Activated CD4-positive, alpha-beta T cell treated with anti-CD3 and anti-CD28 coated beads, Interleukin-2, amount 10 ng/mL, durations not matched to agents 24 days and 14 days (primary cell): ENCODE data around the gene ADAP1. TPM values are rescaled to one million over a fixed set of nuclear protein-coding genes. Genes with fewer than 3 reads are reported as not detected.
A peak's percentile ranks its signal among the peaks of the same experiment; 100 is the strongest.
"Not testable (repeated sequence)": the region's sequence is repeated elsewhere in the genome, so short reads cannot be mapped to it uniquely, and the experiment has no call there.

Source experiments
- DNase-seq: peaks from one replicate; pipeline ENCODE4 v3.0.0; 2022
- H3K27ac Mint-ChIP-seq: one replicate; pipeline ENCODE4 v1.8.0; 2022; ENCODE audit warnings: mild to moderate bottlenecking, mixed read lengths
- H3K27me3 Mint-ChIP-seq: one replicate; pipeline ENCODE4 v1.8.0; 2022; ENCODE audit warnings: mixed read lengths
- H3K36me3 Mint-ChIP-seq: one replicate; pipeline ENCODE4 v1.8.0; 2022; ENCODE audit warnings: low read depth, mild to moderate bottlenecking, mixed read lengths
- H3K4me1 Mint-ChIP-seq: one replicate; pipeline ENCODE4 v1.8.0; 2021; ENCODE audit warnings: mixed read lengths
- H3K4me3 Mint-ChIP-seq: one replicate; pipeline ENCODE4 v1.8.0; 2022; ENCODE audit warnings: mild to moderate bottlenecking, moderate library complexity, mixed read lengths
- H3K9me3 Mint-ChIP-seq: one replicate; pipeline ENCODE4 v1.8.0; 2021; ENCODE audit warnings: mixed read lengths
- intact Hi-C: fragments of 100-400 bp; cut with micrococcal nuclease; formaldehyde crosslinking; loops from one replicate; pipeline ENCODE4 v1.15.1; 2023
- total RNA-seq: library from RNA; stranded (reverse); gene quantifications from 2 replicates; pipeline ENCODE4 v1.2.3, GENCODE V29; 2022

ADAP1 gene
- 65.9 and 70.2 TPM in 2 replicates for total RNA-seq

- no peaks in the 10 kb centered on the region for H3K9me3 Mint-ChIP-seq
- H3K36me3 Mint-ChIP-seq, result peaks cover 2% of the 10 kb centered on the region
- H3K27me3 Mint-ChIP-seq, result peaks cover 8% of the 10 kb centered on the region
- H3K4me3 Mint-ChIP-seq, result peak within 1 kb of the TSS; percentile 74
- peaks cover 5% of the 10 kb centered on the region for H3K4me1 Mint-ChIP-seq
- intact Hi-C loops, result loop anchor here (1.0 to 5.0 kb wide), 3 partner anchors 20 to 45 kb away; partner anchors contain the start of gene COX19
- DNase-seq, result peak; percentile 88
- peak within 1 kb of the TSS; percentile 69 for H3K27ac Mint-ChIP-seq
Observed at GRCh38 chr7:954330-955238, at the start of gene ADAP1. ADAP1 (minus strand) TSS chr7:954680; CDS start chr7:954477, 203 bp downstream.

- H3K27me3 Mint-ChIP-seq, intact Hi-C loops: not testable (repeated sequence)
Observed at GRCh38 chr7:1002445-1002844, 48.0 kb upstream of the ADAP1 start.

GRCh38 chr7:1002026-1002425 lies 47.5 kb upstream of the ADAP1 start:
- H3K27ac Mint-ChIP-seq, result peak overlapping the region; percentile 29

More at GRCh38 chr7:1002445-1002844, 48.0 kb upstream of the ADAP1 start:
- not testable (repeated sequence) for DNase-seq, H3K36me3 Mint-ChIP-seq, H3K4me3 Mint-ChIP-seq, H3K4me1 Mint-ChIP-seq, H3K9me3 Mint-ChIP-seq, H3K27ac Mint-ChIP-seq

GRCh38 chr7:1001069-1001770 lies 46.7 kb upstream of the ADAP1 start:
- DNase-seq, H3K4me1 Mint-ChIP-seq, H3K36me3 Mint-ChIP-seq, H3K27ac Mint-ChIP-seq, H3K9me3 Mint-ChIP-seq, H3K4me3 Mint-ChIP-seq, intact Hi-C loops, H3K27me3 Mint-ChIP-seq: not testable (repeated sequence)

More at GRCh38 chr7:1002026-1002425, 47.5 kb upstream of the ADAP1 start:
- H3K4me3 Mint-ChIP-seq, H3K27me3 Mint-ChIP-seq, H3K9me3 Mint-ChIP-seq, DNase-seq, intact Hi-C loops, H3K4me1 Mint-ChIP-seq, H3K36me3 Mint-ChIP-seq: not testable (repeated sequence)

- intact Hi-C loops, result no loop called here
- Mint-ChIP-seq H3K36me3 (peaks cover 2% of the 10 kb centered on the region), H3K4me3 (no peak overlapping the region), H3K9me3 (no peaks in the 10 kb centered on the region), H3K27ac (peak overlapping the region; percentile 28), H3K27me3 (no peaks in the 10 kb centered on the region), H3K4me1 (no peaks in the 10 kb centered on the region)
- DNase-seq, result no peak
Observed at GRCh38 chr7:999941-1000935, 45.8 kb upstream of the ADAP1 start.

- H3K27me3 Mint-ChIP-seq, result no peaks in the 10 kb centered on the region
- DNase-seq, result no peak
- H3K36me3 Mint-ChIP-seq, result peaks cover 2% of the 10 kb centered on the region
- intact Hi-C loops, result no loop called here
- no peaks in the 10 kb centered on the region for H3K4me1 Mint-ChIP-seq
- H3K4me3 Mint-ChIP-seq, result no peak overlapping the region
- H3K27ac Mint-ChIP-seq, result no peak overlapping the region
- no peaks in the 10 kb centered on the region for H3K9me3 Mint-ChIP-seq
Observed at GRCh38 chr7:999149-999879, 44.8 kb upstream of the ADAP1 start.

GRCh38 chr7:997404-998395 lies 43.2 kb upstream of the ADAP1 start:
- H3K4me1 Mint-ChIP-seq, result peaks cover 4% of the 10 kb centered on the region
- no peaks in the 10 kb centered on the region for H3K27me3 Mint-ChIP-seq
- no peak overlapping the region for H3K27ac Mint-ChIP-seq
- intact Hi-C loops, result no loop called here
- no peak overlapping the region for H3K4me3 Mint-ChIP-seq
- no peaks in the 10 kb centered on the region for H3K9me3 Mint-ChIP-seq
- DNase-seq, result no peak
- peaks cover 2% of the 10 kb centered on the region for H3K36me3 Mint-ChIP-seq

GRCh38 chr7:996079-996872 lies 41.8 kb upstream of the ADAP1 start:
- Mint-ChIP-seq H3K36me3 (no peaks in the 10 kb centered on the region), H3K4me1 (peaks cover 4% of the 10 kb centered on the region), H3K4me3 (no peak overlapping the region), H3K9me3 (no peaks in the 10 kb centered on the region), H3K27me3 (no peaks in the 10 kb centered on the region), H3K27ac (no peak overlapping the region)
- intact Hi-C loops, result no loop called here
- no peak for DNase-seq

- no peaks in the 10 kb centered on the region for H3K9me3 Mint-ChIP-seq
- intact Hi-C loops, result no loop called here
Observed at GRCh38 chr7:995571-995970, 41.1 kb upstream of the ADAP1 start.

GRCh38 chr7:994592-995308 lies 40.3 kb upstream of the ADAP1 start:
- Mint-ChIP-seq H3K27ac (no peak overlapping the region), H3K9me3 (no peaks in the 10 kb centered on the region), H3K4me3 (no peak overlapping the region), H3K36me3 (no peaks in the 10 kb centered on the region), H3K4me1 (peaks cover 4% of the 10 kb centered on the region), H3K27me3 (no peaks in the 10 kb centered on the region)
- no peak for DNase-seq
- intact Hi-C loops, result no loop called here

More at GRCh38 chr7:995571-995970, 41.1 kb upstream of the ADAP1 start:
- no peaks in the 10 kb centered on the region for H3K27me3 Mint-ChIP-seq
- H3K36me3 Mint-ChIP-seq, result no peaks in the 10 kb centered on the region
- H3K4me3 Mint-ChIP-seq, result no peak overlapping the region
- DNase-seq, result no peak
- peaks cover 4% of the 10 kb centered on the region for H3K4me1 Mint-ChIP-seq
- H3K27ac Mint-ChIP-seq, result no peak overlapping the region
